ENCODE measurements around the gene IFIH1. TPM values are rescaled to one million over a fixed set of nuclear protein-coding genes. Genes with fewer than 3 reads are reported as not detected.
A peak's percentile ranks its signal among the peaks of the same experiment; 100 is the strongest.

The IFIH1 gene
- total RNA-seq, 1 donor from 2014 or later: 38.1 TPM

GRCh38 chr2:162342841-162343240, 24.4 kb upstream of the IFIH1 start:
- no peaks in the 10 kb centered on the region for H3K9me3 ChIP-seq
- ATAC-seq (no peak), DNase-seq (no peak)
- H3K36me3 ChIP-seq: no peaks in the 10 kb centered on the region
- H3K4me1 ChIP-seq: peaks cover 11% of the 10 kb centered on the region
- TF ChIP-seq CTCF (IDR thresholded peaks at IDR 0.05): no peak
- H3K27ac ChIP-seq: no peak overlapping the region
- H3K27me3 ChIP-seq: no peaks in the 10 kb centered on the region
- intact Hi-C loops (cut with DNase I): no loop called here
- peak overlapping the region; percentile 81 for H3K4me3 ChIP-seq

GRCh38 chr2:162342321-162342720, 23.8 kb upstream of the IFIH1 start:
- TF ChIP-seq CTCF (IDR thresholded peaks at IDR 0.05): no peak
- H3K36me3 ChIP-seq: no peaks in the 10 kb centered on the region
- no peak for ATAC-seq
- H3K9me3 ChIP-seq: no peaks in the 10 kb centered on the region
- H3K27me3 ChIP-seq: no peaks in the 10 kb centered on the region
- intact Hi-C loops (cut with DNase I): no loop called here
- no peak overlapping the region for H3K27ac ChIP-seq
- H3K4me1 ChIP-seq: peaks cover 11% of the 10 kb centered on the region
- no peak for DNase-seq
- H3K4me3 ChIP-seq: no peak overlapping the region

- DNase-seq (no peak), ATAC-seq (no peak)
- H3K4me3 ChIP-seq: no peak overlapping the region
- intact Hi-C loops (cut with DNase I): no loop called here
- no peaks in the 10 kb centered on the region for H3K36me3 ChIP-seq
- H3K27ac ChIP-seq: no peak overlapping the region
- H3K27me3 ChIP-seq: no peaks in the 10 kb centered on the region
- H3K4me1 ChIP-seq: peaks cover 11% of the 10 kb centered on the region
- TF ChIP-seq CTCF (IDR thresholded peaks at IDR 0.05): no peak
- H3K9me3 ChIP-seq: no peaks in the 10 kb centered on the region
Observed at GRCh38 chr2:162340822-162341221, 22.3 kb upstream of the IFIH1 start.

GRCh38 chr2:162337868-162338267, 19.4 kb upstream of the IFIH1 start:
- ATAC-seq (no peak), DNase-seq (no peak)
- intact Hi-C loops (cut with DNase I): no loop called here
- Histone ChIP-seq H3K36me3 (no peaks in the 10 kb centered on the region), H3K4me3 (no peak overlapping the region), H3K9me3 (no peaks in the 10 kb centered on the region), H3K27me3 (no peaks in the 10 kb centered on the region), H3K27ac (no peak overlapping the region), H3K4me1 (no peaks in the 10 kb centered on the region)
- TF ChIP-seq CTCF (IDR thresholded peaks at IDR 0.05): no peak

GRCh38 chr2:162333968-162334367, 15.5 kb upstream of the IFIH1 start:
- intact Hi-C loops (cut with DNase I): no loop called here
- no peaks in the 10 kb centered on the region for H3K4me1 ChIP-seq
- peak; percentile 41 for TF ChIP-seq CTCF (IDR thresholded peaks at IDR 0.05)
- no peak overlapping the region for H3K27ac ChIP-seq
- no peaks in the 10 kb centered on the region for H3K9me3 ChIP-seq
- H3K36me3 ChIP-seq: no peaks in the 10 kb centered on the region
- H3K27me3 ChIP-seq: no peaks in the 10 kb centered on the region
- no peak overlapping the region for H3K4me3 ChIP-seq
- ATAC-seq (peak; percentile 70), DNase-seq (no peak)

GRCh38 chr2:162330881-162331280, 12.4 kb upstream of the IFIH1 start:
- H3K4me1 ChIP-seq: no peaks in the 10 kb centered on the region
- H3K27me3 ChIP-seq: no peaks in the 10 kb centered on the region
- ATAC-seq: no peak
- no peaks in the 10 kb centered on the region for H3K9me3 ChIP-seq
- no peak overlapping the region for H3K4me3 ChIP-seq
- intact Hi-C loops (cut with DNase I): no loop called here
- DNase-seq: no peak
- H3K36me3 ChIP-seq: no peaks in the 10 kb centered on the region
- no peak for TF ChIP-seq CTCF (IDR thresholded peaks at IDR 0.05)
- H3K27ac ChIP-seq: no peak overlapping the region
